ENCODE results near the gene TSPAN14. TPM values are rescaled to one million over a fixed set of nuclear protein-coding genes. Genes with fewer than 3 reads are reported as not detected.
"Not testable (repeated sequence)": the region's sequence is repeated elsewhere in the genome, so short reads cannot be mapped to it uniquely, and the experiment has no call there.

Gene TSPAN14
- total RNA-seq, 1 donor from 2014 or later = 36.6 TPM

- intact Hi-C loops (cut with DNase I) = no loop called here
- DNase-seq (no peak), ATAC-seq (ENCODE audit: poor library complexity) (peak; percentile 49)
These were observed 74.1 kb downstream of the TSPAN14 start for GRCh38 chr10:80528185-80528700.

- intact Hi-C loops (cut with DNase I) = no loop called here
- ATAC-seq (ENCODE audit: poor library complexity) (no peak), DNase-seq (no peak)
These were observed 74.8 kb downstream of the TSPAN14 start for GRCh38 chr10:80528901-80529300.

- intact Hi-C loops (cut with DNase I) = no loop called here
- ATAC-seq (ENCODE audit: poor library complexity) (peak; percentile 58), DNase-seq (peak; percentile 62)
These were observed 75.5 kb downstream of the TSPAN14 start for GRCh38 chr10:80529604-80530003.

GRCh38 chr10:80530251-80530650 is 76.1 kb downstream of the TSPAN14 start:
- intact Hi-C loops (cut with DNase I) = no loop called here
- DNase-seq (no peak), ATAC-seq (ENCODE audit: poor library complexity) (peak; percentile 56)

- ATAC-seq (ENCODE audit: poor library complexity) (no peak), DNase-seq (no peak)
- intact Hi-C loops (cut with DNase I) = no loop called here
These were observed 76.7 kb downstream of the TSPAN14 start for GRCh38 chr10:80530816-80531215.

GRCh38 chr10:80532571-80532970 is 78.5 kb downstream of the TSPAN14 start:
- intact Hi-C loops (cut with DNase I) = no loop called here
- DNase-seq (no peak), ATAC-seq (ENCODE audit: poor library complexity) (no peak)

- intact Hi-C loops (cut with DNase I); DNase-seq; ATAC-seq (ENCODE audit: poor library complexity): not testable (repeated sequence)
These were observed 79.9 kb downstream of the TSPAN14 start for GRCh38 chr10:80534059-80534458.

- intact Hi-C loops (cut with DNase I); ATAC-seq (ENCODE audit: poor library complexity); DNase-seq: not testable (repeated sequence)
These were observed 80.5 kb downstream of the TSPAN14 start for GRCh38 chr10:80534646-80535045.

- DNase-seq (peak; percentile 84), ATAC-seq (ENCODE audit: poor library complexity) (peak; percentile 95)
- intact Hi-C loops (cut with DNase I) = no loop called here
These were observed 81.7 kb downstream of the TSPAN14 start for GRCh38 chr10:80535671-80536360.

GRCh38 chr10:80536361-80536835 is 82.3 kb downstream of the TSPAN14 start:
- intact Hi-C loops (cut with DNase I) = no loop called here
- ATAC-seq (ENCODE audit: poor library complexity) = no peak

GRCh38 chr10:80537086-80537735 is 83.1 kb downstream of the TSPAN14 start:
- DNase-seq (no peak), ATAC-seq (ENCODE audit: poor library complexity) (no peak)
- intact Hi-C loops (cut with DNase I) = no loop called here

More at GRCh38 chr10:80536361-80536835, 82.3 kb downstream of the TSPAN14 start:
- DNase-seq = no peak

- no peak for DNase-seq
- ATAC-seq (ENCODE audit: poor library complexity) = no peak
- intact Hi-C loops (cut with DNase I) = no loop called here
These were observed 83.8 kb downstream of the TSPAN14 start, which contains the start of gene SH2D4B for GRCh38 chr10:80537736-80538480. SH2D4B (plus strand) TSS chr10:80537902; CDS start chr10:80538332, 430 bp downstream.

GRCh38 chr10:80538481-80539185 is 84.5 kb downstream of the TSPAN14 start:
- ATAC-seq (ENCODE audit: poor library complexity) = no peak
- intact Hi-C loops (cut with DNase I) = no loop called here
- DNase-seq = no peak

GRCh38 chr10:80539421-80540031 is 85.4 kb downstream of the TSPAN14 start:
- intact Hi-C loops (cut with DNase I) = no loop called here
- DNase-seq = no peak
- ATAC-seq (ENCODE audit: poor library complexity) = no peak

- DNase-seq = no peak
- ATAC-seq (ENCODE audit: poor library complexity) = no peak
- intact Hi-C loops (cut with DNase I) = no loop called here
These were observed 86.0 kb downstream of the TSPAN14 start for GRCh38 chr10:80540136-80540535.

- DNase-seq (no peak), ATAC-seq (ENCODE audit: poor library complexity) (no peak)
- intact Hi-C loops (cut with DNase I) = no loop called here
These were observed 86.5 kb downstream of the TSPAN14 start for GRCh38 chr10:80540618-80540980.

- intact Hi-C loops (cut with DNase I) = no loop called here
- DNase-seq (peak; percentile 52), ATAC-seq (ENCODE audit: poor library complexity) (peak; percentile 47)
These were observed 87.1 kb downstream of the TSPAN14 start for GRCh38 chr10:80540981-80541750.

- ATAC-seq (ENCODE audit: poor library complexity) (no peak), DNase-seq (no peak)
- intact Hi-C loops (cut with DNase I) = no loop called here
These were observed 87.9 kb downstream of the TSPAN14 start for GRCh38 chr10:80542053-80542452.

All from Right ventricle myocardium superior (tissue), 1 donor.